LNCAP (cell line): ENCODE measurements around the gene JAKMIP2.

Source experiments
- TF ChIP-seq, protein P1 (sequence below): fragments of 450-650 bp; IDR thresholded peaks from 2 replicates; pipeline ENCODE4 v1.5.1; 2017; ENCODE audit warnings: mild to moderate bottlenecking

Gene JAKMIP2

GRCh38 chr5:147800491-147800890, 18.0 kb upstream of the JAKMIP2 start:
- TF ChIP-seq, protein P1, sequence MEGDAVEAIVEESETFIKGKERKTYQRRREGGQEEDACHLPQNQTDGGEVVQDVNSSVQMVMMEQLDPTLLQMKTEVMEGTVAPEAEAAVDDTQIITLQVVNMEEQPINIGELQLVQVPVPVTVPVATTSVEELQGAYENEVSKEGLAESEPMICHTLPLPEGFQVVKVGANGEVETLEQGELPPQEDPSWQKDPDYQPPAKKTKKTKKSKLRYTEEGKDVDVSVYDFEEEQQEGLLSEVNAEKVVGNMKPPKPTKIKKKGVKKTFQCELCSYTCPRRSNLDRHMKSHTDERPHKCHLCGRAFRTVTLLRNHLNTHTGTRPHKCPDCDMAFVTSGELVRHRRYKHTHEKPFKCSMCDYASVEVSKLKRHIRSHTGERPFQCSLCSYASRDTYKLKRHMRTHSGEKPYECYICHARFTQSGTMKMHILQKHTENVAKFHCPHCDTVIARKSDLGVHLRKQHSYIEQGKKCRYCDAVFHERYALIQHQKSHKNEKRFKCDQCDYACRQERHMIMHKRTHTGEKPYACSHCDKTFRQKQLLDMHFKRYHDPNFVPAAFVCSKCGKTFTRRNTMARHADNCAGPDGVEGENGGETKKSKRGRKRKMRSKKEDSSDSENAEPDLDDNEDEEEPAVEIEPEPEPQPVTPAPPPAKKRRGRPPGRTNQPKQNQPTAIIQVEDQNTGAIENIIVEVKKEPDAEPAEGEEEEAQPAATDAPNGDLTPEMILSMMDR, result no peak

- TF ChIP-seq, protein P1, result no peak
Measured at GRCh38 chr5:147796556-147797308, 14.2 kb upstream of the JAKMIP2 start.

GRCh38 chr5:147791181-147791580, 8.7 kb upstream of the JAKMIP2 start:
- TF ChIP-seq, protein P1, result no peak

DNA sequence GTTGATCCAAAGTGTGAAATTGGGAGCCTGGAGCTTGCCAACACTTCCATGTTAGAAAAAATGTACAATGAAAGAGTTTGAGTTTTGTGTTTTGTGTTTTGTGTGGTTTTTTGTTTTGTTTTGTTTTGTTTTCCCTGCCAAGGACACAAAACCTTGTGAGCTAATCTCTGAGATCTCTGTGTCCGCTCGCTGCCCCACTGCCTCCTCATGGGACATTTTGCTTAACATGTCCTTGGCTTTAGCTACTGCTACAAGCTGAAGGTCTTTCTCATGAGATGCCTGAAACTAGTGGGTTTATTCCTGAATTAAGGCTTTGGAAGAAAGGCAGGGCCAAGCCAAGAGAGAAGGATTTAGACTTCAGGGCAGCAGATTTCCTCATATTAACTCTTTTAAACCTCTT, 7.3 kb upstream of the JAKMIP2 start:
- TF ChIP-seq, protein P1, result no peak

GRCh38 chr5:147788023-147788422, 5.5 kb upstream of the JAKMIP2 start:
- TF ChIP-seq, protein P1, result no peak

DNA sequence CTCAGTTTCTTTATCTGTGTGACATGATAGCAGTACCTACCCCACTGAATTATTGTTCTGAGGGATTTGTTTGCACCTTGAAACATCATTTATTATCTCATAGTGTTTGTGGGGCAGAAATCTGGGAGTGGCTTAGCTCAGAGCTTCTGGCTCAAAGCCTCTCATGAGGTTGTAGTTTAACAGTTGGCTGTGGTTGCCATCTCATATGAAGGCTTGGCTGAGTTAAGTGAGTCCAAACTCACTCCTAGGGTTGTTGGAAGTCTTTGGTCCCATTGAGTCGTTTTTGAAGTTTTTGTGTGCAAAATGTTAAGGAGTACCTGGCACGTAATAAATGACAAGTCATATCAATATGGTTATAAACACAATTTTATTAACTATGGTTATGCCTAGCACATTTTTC, 3.6 kb upstream of the JAKMIP2 start:
- TF ChIP-seq, protein P1, result no peak

DNA sequence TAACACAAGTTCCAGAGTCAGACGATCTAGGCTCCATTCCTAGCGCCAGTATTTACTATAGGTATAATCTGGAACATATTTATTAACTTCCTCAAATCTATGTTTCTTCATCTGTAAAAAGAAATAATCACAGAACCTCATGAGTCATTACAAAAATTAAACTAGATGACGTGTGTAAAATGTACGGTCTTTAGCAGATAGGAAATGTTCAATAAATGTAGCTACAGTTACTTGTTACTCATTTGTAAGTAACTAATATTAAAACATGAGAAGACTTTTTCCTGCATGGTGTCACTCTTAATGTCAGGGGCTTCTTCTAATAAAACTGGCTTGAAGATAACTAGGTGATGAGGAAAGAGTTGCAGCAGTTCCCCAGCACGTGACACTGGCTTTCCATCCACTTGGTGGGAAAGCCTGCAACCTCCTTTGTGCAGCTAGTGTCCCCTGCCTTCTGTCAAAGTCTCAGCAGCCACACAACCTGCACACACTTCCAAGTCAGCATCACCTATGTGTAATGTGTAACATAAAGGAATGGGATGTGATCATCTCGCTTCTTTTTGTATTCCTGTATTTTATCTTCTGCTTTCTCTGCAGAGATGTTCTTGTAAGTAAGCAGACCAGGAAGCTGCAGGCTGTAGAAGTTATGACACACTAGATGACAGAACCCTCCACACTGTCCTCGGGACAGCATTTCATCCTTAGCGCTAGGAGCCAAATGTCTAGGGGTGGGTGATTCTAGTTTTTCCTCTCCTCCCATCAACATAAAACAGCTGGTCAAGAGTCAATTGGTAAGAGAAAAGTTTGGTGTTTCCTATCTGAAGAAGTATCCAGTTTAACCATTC, 1.8 kb upstream of the JAKMIP2 start:
- TF ChIP-seq, protein P1, result no peak
